HTR-8/SVneo (cell line): ENCODE results near the gene PAX7.
"Not testable (repeated sequence)": the region's sequence is repeated elsewhere in the genome, so short reads cannot be mapped to it uniquely, and the experiment has no call there.

Source experiments
- DNase-seq: peaks from one replicate; pipeline ENCODE4 v3.0.0; 2011; ENCODE audit warnings: low spot score, mixed read lengths; ENCODE audit not compliant: insufficient read length
- FAIRE-seq: peaks from 2 replicates; lab custom pipeline; 2011; peaks lifted over from hg19 to GRCh38; lab: Jason Lieb, UNC

The PAX7 gene

DNA sequence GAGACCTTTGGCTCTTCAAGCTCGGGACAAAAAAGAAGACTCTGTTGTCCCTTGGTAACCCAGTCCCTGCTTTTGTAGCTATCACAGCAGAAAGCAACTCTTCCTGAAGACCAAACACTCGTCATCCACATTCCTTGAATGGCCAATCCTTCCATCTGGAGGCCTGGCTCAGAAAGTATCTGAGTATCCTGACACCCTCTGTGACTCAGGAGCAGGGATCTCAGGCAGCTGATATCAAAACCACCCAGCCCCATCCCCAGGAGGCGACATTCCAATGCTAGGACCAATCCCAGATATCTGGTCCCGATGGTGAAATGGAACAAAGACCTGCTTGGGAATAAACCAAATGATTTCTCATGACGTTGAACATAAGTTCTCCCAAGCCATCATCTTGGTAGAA, 116.3 kb downstream of the PAX7 start:
- DNase-seq (no peak), FAIRE-seq (no peak)

DNA sequence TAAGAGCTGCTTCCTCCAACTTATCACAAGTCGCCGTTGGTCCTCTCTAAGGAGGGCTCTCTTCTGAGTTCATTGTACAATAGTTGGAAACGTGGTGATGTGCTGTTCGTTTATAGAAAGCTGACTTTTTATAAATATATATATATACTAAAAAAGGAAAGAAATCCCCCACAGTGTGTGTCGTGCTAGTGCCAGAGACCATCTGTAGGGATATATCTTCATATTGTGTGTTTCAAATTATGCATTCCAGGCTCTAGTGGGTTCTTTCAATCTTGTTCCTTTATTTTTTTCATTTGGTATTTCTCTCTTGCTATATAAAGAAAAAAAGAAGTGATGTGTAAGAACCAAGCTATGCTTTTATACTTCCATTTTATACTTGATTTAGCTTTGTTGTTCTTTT, 117.0 kb downstream of the PAX7 start:
- no peak for DNase-seq

DNA sequence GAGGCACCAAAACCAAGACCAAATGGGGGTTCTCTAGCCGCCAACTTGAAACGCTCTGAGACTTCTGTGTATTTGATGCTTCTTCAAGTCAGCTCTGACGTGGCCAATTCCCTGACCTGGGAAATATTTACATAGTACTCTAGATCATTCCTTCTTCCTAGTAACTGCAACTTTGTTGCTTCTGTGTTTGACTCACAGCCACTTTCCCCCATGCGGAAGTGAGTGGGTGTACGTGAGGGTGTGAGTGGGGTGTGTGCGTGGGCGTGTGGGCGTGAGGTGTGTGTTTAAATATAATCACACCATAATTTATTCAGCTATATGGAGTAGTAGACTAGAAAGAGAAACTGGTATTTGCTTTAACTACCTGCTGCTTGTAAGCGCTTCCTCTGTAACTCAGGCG, 117.8 kb downstream of the PAX7 start:
- FAIRE-seq: no peak
- no peak for DNase-seq

More for the DNA sequence above, 117.0 kb downstream of the PAX7 start:
- no peak for FAIRE-seq

DNA sequence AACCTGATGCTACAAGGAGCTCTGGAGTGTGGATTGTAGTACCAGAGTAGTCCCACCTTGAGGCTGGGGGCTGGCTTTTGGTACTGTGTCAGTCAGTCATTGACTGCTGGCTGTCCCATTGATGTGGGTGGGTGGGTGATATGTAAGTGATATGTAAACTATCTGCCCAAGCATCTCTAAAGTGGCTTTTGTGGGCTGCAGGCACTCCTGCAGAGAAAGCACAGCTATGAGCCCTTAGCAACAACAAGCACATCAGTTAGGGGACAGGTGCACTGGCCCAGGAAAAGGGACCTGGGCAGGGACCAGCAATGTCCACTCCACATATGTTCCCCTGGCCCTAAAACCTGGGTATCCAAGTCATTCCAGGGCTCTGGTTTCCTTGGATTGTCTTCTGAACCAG, 118.9 kb downstream of the PAX7 start:
- no peak for FAIRE-seq
- DNase-seq: no peak

DNA sequence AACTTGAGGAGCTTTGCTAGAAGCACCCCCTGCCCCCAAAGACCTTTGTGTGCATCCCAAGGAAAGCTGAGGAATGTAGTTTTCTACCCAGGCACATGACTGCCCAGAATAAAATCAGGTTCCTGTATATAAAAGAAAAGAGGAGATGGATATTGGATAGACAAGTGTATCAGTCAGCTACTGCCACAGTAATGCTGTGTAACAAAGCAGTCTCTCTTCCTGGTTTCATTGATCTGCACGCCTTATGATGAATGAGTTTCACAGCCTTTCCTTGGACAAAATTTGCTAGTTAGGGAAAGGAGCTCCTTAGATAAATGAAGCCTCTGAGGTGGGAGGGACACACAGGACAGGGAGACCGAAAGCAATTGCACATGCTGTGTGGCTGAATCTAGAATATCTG, 120.0 kb downstream of the PAX7 start:
- FAIRE-seq: no peak
- DNase-seq: no peak

DNA sequence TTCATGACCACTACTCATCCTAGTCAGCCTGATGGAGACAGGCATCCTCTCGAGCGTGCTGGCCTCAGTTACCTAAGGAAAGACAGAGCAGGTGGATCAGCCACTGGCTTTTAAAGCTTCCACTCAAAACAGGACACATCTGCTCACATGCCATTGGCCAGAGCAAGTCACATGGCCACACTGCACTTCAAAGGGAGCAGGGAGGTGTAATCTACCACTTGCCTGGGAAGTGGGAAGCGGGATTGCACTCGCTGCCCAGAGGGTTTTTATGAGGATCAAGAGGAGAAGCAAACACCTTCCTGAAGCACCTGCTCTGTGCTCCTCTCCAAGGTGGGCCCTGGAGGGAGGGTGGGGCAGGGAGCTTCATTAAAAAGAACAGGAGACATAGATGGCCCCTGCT, 120.8 kb downstream of the PAX7 start:
- FAIRE-seq (no peak), DNase-seq (no peak)

DNA sequence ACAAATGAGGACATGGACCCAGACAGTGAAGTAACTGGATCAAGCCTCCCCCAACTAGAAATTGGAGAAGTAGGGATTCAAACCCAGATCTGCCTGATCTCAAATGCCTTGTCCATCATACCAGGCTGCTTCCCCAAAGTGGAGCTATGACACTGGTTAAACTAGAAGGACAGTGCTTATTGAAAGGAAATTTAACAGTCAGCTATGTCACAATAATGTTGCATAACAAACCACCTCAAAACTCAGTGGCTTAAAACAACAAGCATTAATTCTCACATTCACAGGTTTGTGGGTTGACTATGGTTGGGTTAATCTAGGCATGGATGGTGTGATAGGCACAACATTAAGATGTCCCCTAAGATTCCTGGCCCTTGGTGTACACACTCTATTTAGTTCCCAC, 121.8 kb downstream of the PAX7 start:
- FAIRE-seq (no peak), DNase-seq (no peak)

DNA sequence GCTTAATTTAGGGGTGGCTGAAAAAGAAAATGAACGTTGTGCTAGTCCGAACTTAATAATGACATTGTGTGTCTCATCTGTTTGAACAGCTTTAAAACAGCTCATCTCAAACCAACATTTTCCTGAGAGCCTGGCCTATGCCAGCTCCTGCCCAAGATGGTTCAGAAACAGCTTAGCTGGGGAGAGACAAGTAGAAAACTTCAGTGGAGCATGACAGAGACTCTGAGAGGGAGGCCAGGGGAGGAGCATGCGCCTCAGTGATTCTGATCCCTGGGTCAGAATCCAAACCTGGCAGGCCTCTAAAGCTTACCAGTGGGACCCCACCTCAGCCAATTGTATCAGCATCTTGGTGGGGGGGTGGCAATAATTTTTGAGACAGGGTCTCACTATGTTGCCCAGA, 129.5 kb downstream of the PAX7 start:
- DNase-seq (no peak), FAIRE-seq (no peak)

DNA sequence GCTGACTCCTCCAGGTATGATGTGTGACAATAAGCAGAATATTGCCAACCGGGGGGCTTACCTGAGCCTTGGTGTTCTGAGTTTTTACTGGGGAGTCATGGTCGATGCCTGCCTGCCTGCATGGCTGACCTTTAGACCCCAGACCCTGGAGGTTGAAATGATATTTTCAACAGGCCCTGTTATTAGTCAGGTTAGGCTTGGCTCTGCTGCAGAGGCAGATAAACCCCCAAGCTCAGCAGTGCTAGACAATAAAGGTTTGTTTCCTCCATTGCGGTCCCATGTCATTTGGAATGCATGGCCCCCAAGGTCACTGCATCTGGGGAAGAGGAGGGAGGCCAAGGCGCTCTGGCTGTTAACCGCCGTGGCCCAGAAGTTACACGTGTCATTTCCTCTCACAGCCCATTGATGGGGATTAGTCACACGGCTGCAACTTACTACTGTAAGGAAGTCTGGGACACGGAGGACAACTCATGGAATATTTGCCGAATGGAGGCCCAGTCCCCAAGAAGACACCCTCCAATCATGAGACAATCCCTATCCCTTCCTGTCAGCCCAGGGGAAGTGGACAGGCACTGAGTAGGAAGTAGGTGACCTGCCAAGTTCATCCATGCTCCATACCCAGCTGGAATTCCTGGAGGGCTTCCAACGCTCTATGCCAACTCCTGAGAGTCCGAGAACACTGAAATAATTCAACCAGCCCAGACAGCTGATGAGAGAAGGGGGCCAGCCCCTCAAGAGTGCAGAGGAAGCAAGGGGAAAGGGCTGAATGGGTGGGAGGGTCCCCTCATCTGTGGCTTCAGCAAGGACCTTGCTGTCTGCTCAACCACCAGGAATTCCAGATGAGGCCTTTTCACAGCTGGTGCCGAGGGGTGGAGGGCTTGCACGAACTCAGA, 131.5 kb downstream of the PAX7 start:
- DNase-seq (no peak), FAIRE-seq (no peak)

DNA sequence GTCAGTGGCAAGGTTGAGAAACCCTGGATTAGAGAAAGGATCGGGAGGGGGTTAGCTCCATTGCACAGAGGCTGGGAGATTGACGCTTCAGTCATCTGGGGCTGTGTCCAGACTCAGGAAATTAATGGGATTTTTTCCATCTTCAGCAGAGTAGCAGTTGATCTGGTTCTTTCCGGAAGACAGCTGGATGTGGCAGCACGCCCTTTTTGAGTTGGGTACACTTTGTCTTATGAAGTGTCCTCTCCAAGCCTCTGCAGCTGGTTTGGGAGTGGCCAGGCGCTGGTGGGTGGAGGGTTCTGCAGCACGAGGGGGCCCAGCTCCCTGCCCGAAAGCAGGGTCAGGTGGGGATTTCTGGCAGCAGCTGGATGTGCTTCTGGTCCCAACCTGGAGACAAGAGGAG, 133.7 kb downstream of the PAX7 start:
- FAIRE-seq (no peak), DNase-seq (no peak)

DNA sequence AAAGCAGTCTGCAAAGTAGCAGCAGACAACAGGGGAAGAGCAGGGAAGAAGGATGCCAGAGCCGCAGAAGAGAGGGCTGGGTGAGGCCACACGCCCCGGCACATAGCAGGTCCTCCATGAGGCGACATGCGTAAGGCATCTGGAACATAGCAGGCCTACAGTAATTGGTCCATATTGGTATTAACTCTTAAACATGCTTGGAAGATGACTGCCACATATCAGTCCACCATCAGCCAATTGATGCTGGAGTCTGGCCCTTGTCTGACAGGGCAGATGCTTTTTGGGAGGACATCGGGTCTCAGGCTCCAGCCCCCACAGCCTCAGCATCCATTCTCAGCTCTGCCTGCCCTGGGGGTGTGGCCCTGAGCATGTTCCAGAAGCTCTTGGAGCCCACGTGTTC, 135.1 kb downstream of the PAX7 start:
- DNase-seq (no peak), FAIRE-seq (no peak)

DNA sequence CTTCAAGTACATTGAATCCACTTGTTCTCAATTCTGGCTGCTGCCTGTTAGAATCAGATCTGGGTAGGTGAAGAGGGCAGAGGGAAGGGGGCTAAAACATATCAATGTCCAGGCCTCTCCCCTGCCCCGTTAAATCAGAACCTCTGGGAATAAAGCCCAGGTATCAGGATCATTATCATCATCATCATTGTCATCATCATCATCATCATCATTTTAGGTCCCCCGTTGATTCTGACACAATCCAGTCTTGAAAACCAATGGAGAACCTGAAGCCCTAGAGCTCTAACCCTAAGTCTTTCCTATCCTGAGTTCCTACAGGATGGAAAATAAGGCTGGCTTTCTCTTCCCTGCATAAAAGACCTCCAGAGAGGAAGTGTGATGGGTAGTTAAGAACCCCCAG, 135.7 kb downstream of the PAX7 start:
- FAIRE-seq (no peak), DNase-seq (no peak)

DNA sequence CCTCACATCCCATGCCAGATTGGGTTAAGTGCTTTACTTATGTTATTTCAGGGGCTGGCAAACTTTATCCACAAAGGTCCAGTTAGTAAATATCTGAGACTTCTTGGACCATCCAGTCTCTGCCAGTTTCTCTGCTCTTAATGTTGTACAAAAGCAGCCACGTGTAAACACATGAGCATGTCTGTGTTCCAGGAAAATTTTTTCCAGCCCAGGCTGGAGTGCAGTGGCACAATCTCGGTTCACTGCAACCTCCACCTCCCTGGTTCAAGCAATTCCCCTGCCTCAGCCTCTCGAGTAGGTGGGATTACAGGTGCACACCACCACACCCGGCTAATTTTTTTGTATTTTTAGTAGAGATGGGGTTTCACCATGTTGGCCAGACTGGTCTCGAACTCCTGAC, 136.9 kb downstream of the PAX7 start:
- not testable (repeated sequence) for FAIRE-seq, DNase-seq

DNA sequence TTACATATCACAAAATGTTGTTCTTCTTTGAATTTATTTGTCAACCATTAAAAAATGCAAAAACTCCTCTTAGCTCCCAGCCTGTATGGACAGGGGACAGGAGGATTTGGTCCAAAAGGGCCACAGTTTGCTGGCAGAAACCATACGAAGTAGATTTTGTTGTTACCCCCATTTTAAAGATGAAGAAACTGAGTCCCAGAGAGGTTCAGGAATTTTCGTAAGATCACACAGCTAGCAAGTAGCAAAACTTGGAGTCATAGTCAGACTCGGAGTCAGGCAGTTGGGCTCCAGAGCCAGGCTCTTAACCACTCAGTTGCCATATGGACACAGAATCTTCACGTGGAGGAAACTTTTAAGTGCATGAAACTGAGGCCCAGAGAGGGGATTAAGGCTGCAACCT, 137.4 kb downstream of the PAX7 start:
- DNase-seq (no peak), FAIRE-seq (no peak)

DNA sequence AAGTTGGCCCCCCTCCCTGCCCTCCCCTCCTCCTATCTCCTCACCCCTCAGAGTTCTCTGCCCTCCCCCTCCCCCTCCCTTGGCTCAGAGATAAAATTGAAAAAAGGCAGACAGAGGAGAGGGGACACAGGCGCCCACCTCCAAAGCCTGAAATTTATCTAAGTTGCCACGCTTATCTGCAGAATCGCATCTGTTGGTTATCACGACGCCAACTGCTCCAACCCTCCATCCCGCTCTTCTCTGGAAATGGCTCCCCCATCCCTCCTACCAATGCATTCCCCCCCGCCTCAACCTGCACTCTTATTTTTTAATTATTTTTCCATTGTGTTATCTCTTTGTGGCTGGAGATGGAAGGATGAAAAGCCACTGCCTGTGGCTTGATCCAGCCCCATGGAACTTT, 138.5 kb downstream of the PAX7 start:
- no peak for FAIRE-seq

DNA sequence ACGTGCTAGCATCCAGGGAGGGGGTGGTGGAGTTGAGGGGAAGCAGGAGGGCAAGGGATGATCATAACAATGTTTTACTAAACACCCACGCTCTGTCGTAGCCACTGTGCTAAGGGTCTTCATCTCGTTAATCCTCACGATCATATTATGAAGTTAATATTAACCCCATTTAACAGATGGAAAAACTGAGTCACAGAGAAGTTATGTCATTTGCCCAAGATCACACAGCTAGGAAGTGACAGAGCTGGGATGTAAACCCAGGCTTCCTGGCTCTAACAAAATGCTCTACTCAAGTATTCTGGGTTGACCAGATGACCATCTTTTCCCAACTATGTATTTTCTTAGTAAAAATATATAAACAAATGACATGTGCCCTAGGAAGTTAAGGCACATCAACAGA, 140.2 kb downstream of the PAX7 start:
- no peak for FAIRE-seq
- DNase-seq: no peak

More for the DNA sequence above, 138.5 kb downstream of the PAX7 start:
- no peak for DNase-seq

DNA sequence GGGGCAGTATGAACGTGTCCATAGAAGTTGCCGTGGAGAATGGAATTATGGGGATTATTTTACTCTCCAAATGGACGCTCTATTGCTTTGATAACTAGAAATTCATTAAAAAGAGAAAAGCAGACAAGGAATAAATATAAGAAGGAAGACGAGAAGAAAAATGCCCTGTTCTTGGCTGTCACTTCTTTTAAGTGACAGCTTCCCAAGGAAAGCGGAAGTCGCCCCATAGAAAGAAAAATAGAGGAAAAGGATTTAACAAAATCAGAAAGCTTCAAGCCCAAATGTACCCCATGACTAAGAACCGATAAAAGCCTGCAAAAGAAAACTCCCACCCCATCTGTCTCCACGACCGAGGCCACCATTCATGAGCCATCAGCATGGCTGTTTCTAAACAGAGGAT, 143.1 kb downstream of the PAX7 start:
- DNase-seq (no peak), FAIRE-seq (no peak)

DNA sequence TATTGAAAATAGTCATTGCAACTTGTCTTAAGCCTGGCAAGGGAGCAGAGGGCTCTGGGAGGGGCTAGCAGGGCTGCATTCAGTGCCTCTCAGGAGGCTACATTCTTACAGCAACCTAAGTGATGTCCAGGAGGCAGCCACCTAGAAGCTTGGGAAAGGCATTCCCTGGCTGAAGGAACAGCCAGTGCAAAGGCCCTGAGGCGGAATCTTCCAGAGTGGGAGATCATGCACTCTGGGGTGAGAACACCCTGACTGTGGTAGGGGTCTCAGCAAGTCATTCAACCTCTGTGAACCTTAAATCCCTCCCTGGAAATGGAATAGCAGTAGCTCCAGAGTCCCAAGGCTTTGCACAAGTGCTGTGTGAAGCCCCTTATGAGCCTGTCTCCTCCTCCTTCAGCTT, 144.7 kb downstream of the PAX7 start:
- DNase-seq: no peak
- FAIRE-seq: no peak

DNA sequence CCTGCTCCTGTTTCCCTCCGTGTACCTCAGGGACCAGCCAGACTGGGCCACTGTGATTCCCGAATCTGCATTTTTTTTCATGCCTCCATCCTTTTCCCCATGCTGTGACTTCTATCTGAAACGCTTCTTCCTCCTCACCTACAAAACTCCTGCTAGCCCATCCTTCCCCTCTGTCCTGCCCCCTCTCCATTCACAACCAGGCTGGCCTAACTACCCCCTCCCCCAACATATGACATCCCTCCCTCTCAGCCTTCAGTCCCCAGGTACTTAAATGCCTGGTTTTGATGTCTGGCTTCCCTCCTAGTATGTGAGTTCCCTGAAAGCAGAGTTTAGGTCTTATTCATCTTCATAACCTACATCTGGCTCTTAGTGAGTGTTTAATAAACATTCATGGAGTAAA, 146.1 kb downstream of the PAX7 start:
- DNase-seq: no peak
- FAIRE-seq: no peak

DNA sequence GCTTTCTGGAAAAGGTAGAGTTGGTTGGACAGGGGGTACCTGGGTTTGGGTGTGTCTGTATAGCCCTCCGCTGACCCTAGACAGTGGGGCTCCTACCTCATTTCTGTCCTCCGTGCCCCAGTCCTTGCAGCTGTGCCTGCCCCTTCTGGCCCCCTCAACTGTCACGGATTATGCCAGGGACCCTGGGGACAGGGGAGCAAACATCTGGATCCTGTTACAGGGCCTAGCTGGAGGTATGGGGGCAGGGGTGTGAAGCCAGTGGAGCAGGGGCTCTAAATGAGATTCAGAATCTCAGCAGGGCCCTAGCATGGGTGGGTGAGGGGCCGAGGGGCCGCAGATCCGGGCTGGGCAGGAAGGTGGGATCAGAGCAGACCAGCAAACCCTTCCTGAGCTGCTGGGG, 147.8 kb downstream of the PAX7 start:
- DNase-seq: no peak
- FAIRE-seq: no peak

DNA sequence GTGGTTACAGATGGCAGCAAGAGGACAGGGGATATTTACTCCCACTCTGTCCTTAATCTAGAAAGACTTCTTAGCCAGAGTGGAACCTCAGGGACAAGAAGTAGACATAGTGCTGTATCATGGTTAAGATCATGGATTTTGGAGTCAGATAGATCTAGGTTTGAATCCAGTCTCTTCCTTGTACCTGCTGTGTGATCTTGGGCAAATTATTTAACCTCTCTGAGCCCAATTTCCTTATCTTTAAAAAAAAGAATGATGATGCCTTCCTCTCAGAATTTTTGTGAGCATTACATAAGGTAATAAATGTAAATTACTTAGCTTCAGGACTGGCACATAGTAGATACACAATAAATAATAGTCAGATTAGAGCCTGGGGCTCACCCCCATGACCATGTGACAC, 150.4 kb downstream of the PAX7 start:
- no peak for FAIRE-seq
- DNase-seq: no peak
